ENCODE results near the gene LCN6. TPM values are rescaled to one million over a fixed set of nuclear protein-coding genes. Genes with fewer than 3 reads are reported as not detected.
"Not testable (repeated sequence)": the region's sequence is repeated elsewhere in the genome, so short reads cannot be mapped to it uniquely, and the experiment has no call there.

The LCN6 gene
- total and polyA plus RNA-seq, 8 donors, result 0.38 to 18.9 TPM; not detected in 6

- no peak overlapping the region for H3K4me3 ChIP-seq
- ATAC-seq (no peak), DNase-seq (peak in 1 of 4 donors; percentile 71)
- H3K9me3 ChIP-seq, result peaks cover 0 to 1% of the 10 kb centered on the region in 2 donors
- H3K27ac ChIP-seq, result no peak overlapping the region
- TF ChIP-seq, protein P1, sequence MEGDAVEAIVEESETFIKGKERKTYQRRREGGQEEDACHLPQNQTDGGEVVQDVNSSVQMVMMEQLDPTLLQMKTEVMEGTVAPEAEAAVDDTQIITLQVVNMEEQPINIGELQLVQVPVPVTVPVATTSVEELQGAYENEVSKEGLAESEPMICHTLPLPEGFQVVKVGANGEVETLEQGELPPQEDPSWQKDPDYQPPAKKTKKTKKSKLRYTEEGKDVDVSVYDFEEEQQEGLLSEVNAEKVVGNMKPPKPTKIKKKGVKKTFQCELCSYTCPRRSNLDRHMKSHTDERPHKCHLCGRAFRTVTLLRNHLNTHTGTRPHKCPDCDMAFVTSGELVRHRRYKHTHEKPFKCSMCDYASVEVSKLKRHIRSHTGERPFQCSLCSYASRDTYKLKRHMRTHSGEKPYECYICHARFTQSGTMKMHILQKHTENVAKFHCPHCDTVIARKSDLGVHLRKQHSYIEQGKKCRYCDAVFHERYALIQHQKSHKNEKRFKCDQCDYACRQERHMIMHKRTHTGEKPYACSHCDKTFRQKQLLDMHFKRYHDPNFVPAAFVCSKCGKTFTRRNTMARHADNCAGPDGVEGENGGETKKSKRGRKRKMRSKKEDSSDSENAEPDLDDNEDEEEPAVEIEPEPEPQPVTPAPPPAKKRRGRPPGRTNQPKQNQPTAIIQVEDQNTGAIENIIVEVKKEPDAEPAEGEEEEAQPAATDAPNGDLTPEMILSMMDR (IDR thresholded peaks at IDR 0.05), result no peak
- H3K36me3 ChIP-seq, result no peaks in the 10 kb centered on the region
- intact Hi-C loops (cut with DNase I), result no loop called here
- peaks cover 0 to 38% of the 10 kb centered on the region in 2 donors for H3K27me3 ChIP-seq
- no peaks in the 10 kb centered on the region for H3K4me1 ChIP-seq
These were observed 9.4 kb upstream of the LCN6 start for GRCh38 chr9:136757751-136758140.

DNA sequence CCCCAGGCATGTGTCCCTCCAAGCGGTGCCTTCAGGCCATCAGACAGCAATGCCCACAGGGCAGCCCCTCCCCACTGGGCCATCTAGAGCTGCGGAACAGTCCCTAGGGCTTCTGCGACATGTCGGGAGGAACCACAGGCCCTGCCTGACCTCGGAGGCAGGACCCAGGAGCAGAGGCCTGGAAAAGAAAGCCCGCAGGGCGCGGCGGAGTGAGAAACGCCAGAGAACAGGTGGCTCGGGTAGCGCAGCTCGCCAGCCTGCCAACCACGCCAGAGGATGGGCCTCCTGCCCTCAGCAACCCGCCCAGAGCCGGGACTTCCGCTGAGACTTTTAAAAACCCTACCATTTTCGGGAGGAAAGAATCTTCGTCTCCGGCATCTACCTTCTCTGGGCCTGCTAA is 9.0 kb upstream of the LCN6 start:
- H3K4me1 ChIP-seq, result no peaks in the 10 kb centered on the region
- peaks cover 0 to 4% of the 10 kb centered on the region in 2 donors for H3K9me3 ChIP-seq
- no peaks in the 10 kb centered on the region for H3K36me3 ChIP-seq
- intact Hi-C loops (cut with DNase I), result no loop called here
- DNase-seq, result peak in 1 of 4 donors; percentile 43
- no peak overlapping the region for H3K27ac ChIP-seq
- TF ChIP-seq, protein P1 (IDR thresholded peaks at IDR 0.05), result no peak
- peaks cover 0 to 34% of the 10 kb centered on the region in 2 donors for H3K27me3 ChIP-seq
- H3K4me3 ChIP-seq, result no peak overlapping the region
- ATAC-seq, result no peak

GRCh38 chr9:136756836-136757235 is 8.5 kb upstream of the LCN6 start:
- Histone ChIP-seq H3K9me3 (peaks cover 0 to 9% of the 10 kb centered on the region in 2 donors), H3K4me1 (no peaks in the 10 kb centered on the region), H3K36me3 (no peaks in the 10 kb centered on the region), H3K27me3 (peaks cover 0 to 29% of the 10 kb centered on the region in 2 donors), H3K27ac (no peak overlapping the region), H3K4me3 (no peak overlapping the region)
- DNase-seq (peak in 1 of 4 donors; percentile 53), ATAC-seq (no peak)
- TF ChIP-seq, protein P1 (IDR thresholded peaks at IDR 0.05), result no peak
- intact Hi-C loops (cut with DNase I), result no loop called here

GRCh38 chr9:136756134-136756438 is 7.8 kb upstream of the LCN6 start:
- Histone ChIP-seq H3K4me3 (no peak overlapping the region), H3K27ac (no peak overlapping the region), H3K27me3 (peaks cover 0 to 27% of the 10 kb centered on the region in 2 donors), H3K9me3 (peaks cover 0 to 16% of the 10 kb centered on the region in 2 donors), H3K36me3 (no peaks in the 10 kb centered on the region), H3K4me1 (no peaks in the 10 kb centered on the region)
- no peak for ATAC-seq
- intact Hi-C loops (cut with DNase I), result no loop called here
- TF ChIP-seq, protein P1 (IDR thresholded peaks at IDR 0.05), result no peak
- no peak for DNase-seq

- Histone ChIP-seq H3K9me3 (peaks cover 0 to 17% of the 10 kb centered on the region in 2 donors), H3K27me3 (peaks cover 0 to 27% of the 10 kb centered on the region in 2 donors)
- ATAC-seq; H3K27ac ChIP-seq; DNase-seq; H3K4me3 ChIP-seq; H3K36me3 ChIP-seq; intact Hi-C loops (cut with DNase I); H3K4me1 ChIP-seq: not testable (repeated sequence)
These were observed 7.2 kb upstream of the LCN6 start for GRCh38 chr9:136755302-136756133.

All from left lung (tissue), 10 donors.